ENCODE results near the gene DNTT. TPM values are rescaled to one million over a fixed set of nuclear protein-coding genes. Genes with fewer than 3 reads are reported as not detected.

The DNTT gene
- polyA plus RNA-seq, 1 donor (not counting 4 experiments of a cell fraction or from before 2014, with no cell fraction given) = not detected

GRCh38 chr10:96352582-96352981 is 48.3 kb downstream of the DNTT start:
- H3K4me3 ChIP-seq (ENCODE audit: control insufficient read depth in 2 of 3, extremely low read depth in 1 of 3, insufficient read depth in 2 of 3, low read depth in 1 of 3, low read length in 3 of 3) = no peak overlapping the region
- H2AFZ ChIP-seq (ENCODE audit: control insufficient read depth, low read length) = no peak overlapping the region
- no peak for DNase-seq (ENCODE audit: low read depth, low spot score)
- no peaks in the 10 kb centered on the region for H3K36me3 ChIP-seq (ENCODE audit: control insufficient read depth in 2 of 2, extremely low read depth in 1 of 2, insufficient read depth in 2 of 2, low read length in 2 of 2)
- no peak overlapping the region for H3K27ac ChIP-seq (ENCODE audit: control insufficient read depth, insufficient read depth, low read length)
- H3K9ac ChIP-seq (ENCODE audit: control insufficient read depth, extremely low read depth, insufficient read depth, low read length) = no peak overlapping the region
- H3K4me1 ChIP-seq (ENCODE audit: control insufficient read depth, extremely low read depth, insufficient read depth, low read length) = no peaks in the 10 kb centered on the region
- H3K9me3 ChIP-seq (ENCODE audit: control insufficient read depth, low read depth, low read length) = no peaks in the 10 kb centered on the region
- no peaks in the 10 kb centered on the region for H3K79me2 ChIP-seq (ENCODE audit: control insufficient read depth, insufficient read depth, low read length)
- no peaks in the 10 kb centered on the region for H4K20me1 ChIP-seq (ENCODE audit: control insufficient read depth, extremely low read depth, insufficient read depth, low read length)
- H3K9me1 ChIP-seq (ENCODE audit: control insufficient read depth, extremely low read depth, insufficient read depth, low read length) = no peaks in the 10 kb centered on the region
- H3K27me3 ChIP-seq (ENCODE audit: control insufficient read depth, extremely low read depth, insufficient read depth, low read length) = no peaks in the 10 kb centered on the region
- TF ChIP-seq CTCF (optimal IDR thresholded peaks at IDR 0.05 in 1 of 3, IDR thresholded peaks at IDR 0.05 in 1 of 3, conservative IDR thresholded peaks at IDR 0.05 in 1 of 3; ENCODE audit: extremely low read depth in 1 of 3, insufficient read depth in 2 of 3, low read length in 3 of 3) (no peak), EZH2 (IDR thresholded peaks at IDR 0.05; ENCODE audit: low read length) (no peak)
- no peak overlapping the region for H3K4me2 ChIP-seq (ENCODE audit: control insufficient read depth, extremely low read depth, insufficient read depth, low read depth, low read length)
- dilution Hi-C loops (cut with MboI; ENCODE audit: extremely low pct_ligation_motif_present, low sequenced_read_pairs) = no loop called here
- no peak for FAIRE-seq

- Histone ChIP-seq H3K4me2 (ENCODE audit: control insufficient read depth, extremely low read depth, insufficient read depth, low read depth, low read length) (no peak overlapping the region), H4K20me1 (ENCODE audit: control insufficient read depth, extremely low read depth, insufficient read depth, low read length) (no peaks in the 10 kb centered on the region), H3K27ac (ENCODE audit: control insufficient read depth, insufficient read depth, low read length) (no peak overlapping the region), H3K9me1 (ENCODE audit: control insufficient read depth, extremely low read depth, insufficient read depth, low read length) (no peaks in the 10 kb centered on the region), H3K27me3 (ENCODE audit: control insufficient read depth, extremely low read depth, insufficient read depth, low read length) (no peaks in the 10 kb centered on the region), H3K79me2 (ENCODE audit: control insufficient read depth, insufficient read depth, low read length) (no peaks in the 10 kb centered on the region), H3K4me3 (ENCODE audit: control insufficient read depth in 2 of 3, extremely low read depth in 1 of 3, insufficient read depth in 2 of 3, low read depth in 1 of 3, low read length in 3 of 3) (no peak overlapping the region), H3K9me3 (ENCODE audit: control insufficient read depth, low read depth, low read length) (no peaks in the 10 kb centered on the region), H2AFZ (ENCODE audit: control insufficient read depth, low read length) (no peak overlapping the region), H3K36me3 (ENCODE audit: control insufficient read depth in 2 of 2, extremely low read depth in 1 of 2, insufficient read depth in 2 of 2, low read length in 2 of 2) (no peaks in the 10 kb centered on the region), H3K4me1 (ENCODE audit: control insufficient read depth, extremely low read depth, insufficient read depth, low read length) (no peaks in the 10 kb centered on the region), H3K9ac (ENCODE audit: control insufficient read depth, extremely low read depth, insufficient read depth, low read length) (no peak overlapping the region)
- no peak for TF ChIP-seq EZH2 (IDR thresholded peaks at IDR 0.05; ENCODE audit: low read length)
- TF ChIP-seq CTCF (optimal IDR thresholded peaks at IDR 0.05 in 1 of 3, IDR thresholded peaks at IDR 0.05 in 1 of 3, conservative IDR thresholded peaks at IDR 0.05 in 1 of 3; ENCODE audit: extremely low read depth in 1 of 3, insufficient read depth in 2 of 3, low read length in 3 of 3) = no peak
- FAIRE-seq (no peak), DNase-seq (ENCODE audit: low read depth, low spot score) (no peak)
- dilution Hi-C loops (cut with MboI; ENCODE audit: extremely low pct_ligation_motif_present, low sequenced_read_pairs) = no loop called here
Measured at GRCh38 chr10:96357038-96357620, 52.9 kb downstream of the DNTT start.
